ENCODE data around the gene ADI1. TPM values are rescaled to one million over a fixed set of nuclear protein-coding genes. Genes with fewer than 3 reads are reported as not detected.

The ADI1 gene
- total and polyA plus RNA-seq, 10 of the 15 experiments (the other 5 are each of a cell fraction or from before 2014, with no cell fraction given), result 4.4 to 78.7 (median 17.2) TPM

- ATAC-seq (no peak), FAIRE-seq (no peak), DNase-seq (ENCODE audit: low read depth, low spot score) (no peak)
- no peak overlapping the region for H2AFZ ChIP-seq (ENCODE audit: control insufficient read depth, low read depth, low read length)
- CTCF ChIA-PET, result no interaction called here
- BruUV-seq (replicated peaks), result no TSS peak
- SMC1A ChIA-PET (ENCODE audit: uncharacterized antibody, unreplicated experiment), result no interaction called here
- POLR2A ChIA-PET, result no interaction called here
- H3K79me2 ChIP-seq (ENCODE audit: control insufficient read depth, insufficient read depth, low read length), result no peaks in the 10 kb centered on the region
- H3K9ac ChIP-seq (ENCODE audit: control insufficient read depth, insufficient read depth, low read length), result no peak overlapping the region
- H3K4me3 ChIP-seq, result no peak overlapping the region
- no peaks in the 10 kb centered on the region for H3K4me1 ChIP-seq (ENCODE audit: control insufficient read depth, insufficient read depth, low read length)
- H3K27me3 ChIP-seq (replicated peaks in 1 of 2; ENCODE audit: control insufficient read depth in 2 of 2, insufficient read depth in 2 of 2, low read length in 1 of 2), result no peaks in the 10 kb centered on the region
- in situ Hi-C loops (cut with MboI) (no loop called here), intact Hi-C loops (cut with micrococcal nuclease; ENCODE audit: unreplicated experiment) (no loop called here)
- no peak overlapping the region for H3K27ac ChIP-seq (ENCODE audit: control insufficient read depth, insufficient read depth)
- H3K36me3 ChIP-seq (ENCODE audit: control insufficient read depth in 2 of 2, insufficient read depth in 2 of 2, low read length in 1 of 2), result peaks cover 2 to 4% of the 10 kb centered on the region in 2 experiments; a peak in 3 of 4 replicates
- TF ChIP-seq IRF4 (IDR thresholded peaks at IDR 0.05; ENCODE audit: low read depth, low read length), result no peak
- TF ChIP-seq FOS (IDR thresholded peaks at IDR 0.05; ENCODE audit: borderline replicate concordance, extremely low read depth, insufficient read length), result no peak
- no peak for TF ChIP-seq WRNIP1 (IDR thresholded peaks at IDR 0.05; ENCODE audit: borderline replicate concordance, low read depth, low read length)
- no peak for TF ChIP-seq SRF (IDR thresholded peaks at IDR 0.05; ENCODE audit: low read depth in 2 of 2, low read length in 2 of 2)
- TF ChIP-seq KLF5 (IDR thresholded peaks at IDR 0.05; ENCODE audit: partially characterized antibody), result no peak
- TF ChIP-seq TBL1XR1 (IDR thresholded peaks at IDR 0.05; ENCODE audit: low read depth, low read length), result no peak
- no peak for TF ChIP-seq BHLHE40 (IDR thresholded peaks at IDR 0.05; ENCODE audit: borderline replicate concordance in 1 of 2, low read depth in 2 of 2, low read length in 1 of 2)
- no peak for TF ChIP-seq BCL11A (IDR thresholded peaks at IDR 0.05; ENCODE audit: low read depth, low read length)
- TF ChIP-seq ZSCAN29 (IDR thresholded peaks at IDR 0.05), result no peak
- no peak for TF ChIP-seq RAD51 (IDR thresholded peaks at IDR 0.05)
- TF ChIP-seq MYB (IDR thresholded peaks at IDR 0.05; ENCODE audit: borderline replicate concordance, low read depth, low read length), result no peak
- RAD21 ChIA-PET (ENCODE audit: unreplicated experiment), result interaction anchor here (1.4 kb wide), 1 partner anchor 49 kb away, joined by 4 read pairs; no protein-coding TSS in a partner anchor
- no peak overlapping the region for H3K4me2 ChIP-seq (ENCODE audit: control insufficient read depth, insufficient read depth)
- no peaks in the 10 kb centered on the region for H3K9me3 ChIP-seq (replicated peaks; ENCODE audit: control insufficient read depth, insufficient read depth, low read length)
- H4K20me1 ChIP-seq (ENCODE audit: control insufficient read depth, insufficient read depth), result no peaks in the 10 kb centered on the region
- 87% methylated on average over 13 of the region's 13 CpGs for WGBS (ENCODE audit: insufficient coverage, insufficient replicate concordance, low lambda C conversion rate, missing lambda C conversion rate)
Observed at GRCh38 chr2:3494984-3495666, 24.2 kb downstream of the ADI1 start.
